Suppressor macrophage treated with lipopolysaccharide for 4 hours (primary cell): ENCODE results near the gene FBXO4.

Source experiments
- DNase-seq: peaks from one replicate; pipeline ENCODE4 v3.0.0-alpha.2; 2020

FBXO4 gene

DNA sequence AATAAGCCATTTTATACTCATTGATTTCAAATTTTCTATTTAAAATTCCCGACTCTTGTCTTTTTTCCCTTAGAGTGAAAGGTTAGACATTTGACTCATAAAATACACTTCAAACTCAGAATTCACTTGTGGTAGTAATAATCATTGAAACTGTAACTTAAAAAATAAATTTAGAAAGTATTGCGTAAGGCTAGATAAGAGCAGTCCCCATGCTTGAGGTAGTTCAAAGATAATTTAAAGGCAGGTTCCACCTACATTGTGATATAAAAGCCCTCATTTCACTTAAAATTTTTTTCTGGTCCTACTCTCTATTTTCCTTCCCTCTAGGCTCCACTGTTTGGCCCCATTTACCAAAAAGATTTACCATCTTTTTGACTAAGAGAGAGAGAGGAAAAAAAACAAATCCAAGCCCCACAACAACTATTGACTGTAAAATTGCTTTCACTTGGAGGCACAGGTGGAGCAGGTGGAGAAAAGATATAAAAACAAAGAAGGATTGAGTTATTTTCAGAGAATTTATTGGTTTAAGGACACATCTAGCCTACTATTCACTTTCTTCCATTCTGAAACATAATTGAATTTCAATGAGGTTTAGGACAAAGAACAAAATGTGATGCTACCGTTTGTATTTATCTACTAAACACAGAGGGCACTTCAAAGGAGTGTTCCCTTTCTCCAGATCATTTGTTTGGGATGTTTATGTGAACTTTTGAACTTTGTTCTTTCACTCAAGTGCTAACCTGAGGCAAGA is 61.0 kb downstream of the FBXO4 start:
- no peak for DNase-seq
